ENCODE results near the gene CDHR1.

Gene CDHR1

GRCh38 chr10:84234479-84234878, 40.1 kb downstream of the CDHR1 start:
- DNase-seq = no peak

DNA sequence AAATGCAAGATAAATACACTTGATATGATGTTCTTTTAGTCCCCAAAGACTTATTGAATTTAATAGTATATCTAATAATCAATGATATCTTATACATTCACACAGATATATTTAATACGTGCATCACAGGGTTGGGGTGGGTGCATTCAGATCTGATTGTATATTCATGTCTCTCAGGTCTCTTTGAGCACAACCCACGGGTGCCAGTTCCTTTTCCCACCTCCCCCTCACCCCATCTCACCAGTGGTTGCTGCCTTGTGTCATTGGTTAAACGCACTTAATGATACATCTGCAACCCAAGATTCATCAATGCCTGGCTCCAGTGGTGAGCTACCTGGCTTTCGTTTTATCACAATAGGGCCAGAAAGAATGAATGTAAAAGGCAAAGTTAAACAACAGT, 40.8 kb downstream of the CDHR1 start:
- DNase-seq = no peak

- no peak for DNase-seq
These were observed 42.5 kb downstream of the CDHR1 start for GRCh38 chr10:84236807-84237198.

DNA sequence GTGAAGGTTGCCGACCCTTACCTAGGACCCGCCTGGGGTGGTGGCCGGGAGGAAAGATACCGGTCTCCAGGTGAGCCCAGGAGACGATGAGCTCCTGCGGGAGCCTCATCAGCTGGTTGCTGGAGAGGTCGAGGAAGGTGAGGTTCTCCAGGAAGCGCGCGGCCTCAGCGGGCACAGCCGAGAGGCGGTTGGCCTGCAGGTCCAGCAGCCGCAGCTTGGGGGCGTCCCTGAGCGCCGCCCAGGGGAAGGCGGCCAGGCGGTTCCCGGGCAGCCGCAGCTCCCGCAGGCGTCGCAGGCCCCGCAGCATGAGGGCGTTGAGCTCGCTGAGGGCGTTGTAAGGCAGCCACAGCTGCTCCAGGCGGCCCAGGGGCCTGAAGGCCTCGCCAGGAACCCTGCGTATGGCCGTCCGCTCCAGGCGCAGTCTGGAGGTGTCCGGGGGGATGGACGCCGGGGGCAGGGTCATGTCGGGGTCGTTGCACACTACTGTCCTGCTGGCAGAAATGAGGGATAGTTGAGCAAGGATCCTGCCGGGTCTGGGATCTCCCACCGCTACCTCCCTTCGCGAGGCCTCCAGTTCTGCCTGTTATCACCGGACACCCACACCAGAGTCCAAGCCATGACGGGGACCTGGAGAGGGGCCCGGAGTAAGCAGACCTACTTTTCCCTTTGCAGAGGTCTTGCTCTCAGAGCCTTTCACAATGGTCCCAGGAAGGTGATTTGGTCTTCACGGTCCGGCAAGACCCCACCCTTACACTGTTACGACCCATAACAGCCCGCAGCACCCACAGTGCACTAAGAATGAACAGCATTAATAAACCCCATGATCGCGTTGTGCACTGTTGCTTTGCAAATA, 43.1 kb downstream of the CDHR1 start:
- no peak for DNase-seq

DNA sequence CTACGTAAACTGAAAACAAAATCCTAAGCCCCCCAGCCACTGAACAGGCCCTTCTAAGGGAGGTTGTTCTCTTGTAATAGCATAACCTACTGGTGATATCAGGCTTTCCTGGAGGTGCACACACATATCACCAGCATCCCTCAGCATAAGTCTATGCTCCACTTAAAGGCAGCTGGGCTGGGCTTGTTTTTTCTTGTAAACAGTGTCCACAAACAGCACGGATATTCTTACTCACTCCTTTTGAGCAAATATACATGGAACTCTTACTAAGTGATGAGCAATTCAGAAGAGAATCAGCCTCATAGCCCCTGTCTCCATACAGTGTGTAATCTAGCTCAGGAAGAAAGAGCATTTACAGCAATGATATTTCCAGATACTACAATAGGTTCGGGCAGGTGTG, 44.6 kb downstream of the CDHR1 start:
- no peak for DNase-seq

- DNase-seq = no peak
These were observed 47.0 kb downstream of the CDHR1 start, which contains the start of gene LRIT1 for GRCh38 chr10:84241185-84241790. Gene LRIT1 (minus strand): TSS chr10:84241546. CDS start chr10:84241439, 107 bp downstream.

DNA sequence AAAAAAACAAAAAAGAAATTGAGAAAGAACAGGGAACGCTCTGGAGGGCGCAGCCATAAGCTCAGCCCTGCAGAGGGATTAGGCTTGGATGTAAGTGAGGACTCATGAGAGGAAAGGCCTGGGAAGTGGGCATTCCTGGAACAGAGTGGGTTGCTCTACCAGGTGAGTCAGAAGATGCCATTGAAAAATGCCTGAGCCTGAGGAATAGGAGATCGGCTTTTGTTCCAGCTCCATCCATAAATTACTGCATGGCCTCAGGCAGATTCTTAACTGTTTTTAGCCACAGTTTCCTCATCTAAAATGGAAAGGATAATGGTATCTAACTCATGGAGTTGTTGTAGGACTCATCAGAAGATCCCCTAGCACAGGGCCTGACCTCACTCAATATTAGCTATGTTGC, 49.4 kb downstream of the CDHR1 start:
- DNase-seq = no peak

GRCh38 chr10:84244651-84245270, 50.4 kb downstream of the CDHR1 start, which contains the start of gene RGR:
Gene RGR (plus strand): TSS chr10:84245053. CDS start chr10:84245091, 38 bp downstream.
- no peak for DNase-seq

GRCh38 chr10:84247496-84247895, 53.2 kb downstream of the CDHR1 start:
- DNase-seq = no peak

DNA sequence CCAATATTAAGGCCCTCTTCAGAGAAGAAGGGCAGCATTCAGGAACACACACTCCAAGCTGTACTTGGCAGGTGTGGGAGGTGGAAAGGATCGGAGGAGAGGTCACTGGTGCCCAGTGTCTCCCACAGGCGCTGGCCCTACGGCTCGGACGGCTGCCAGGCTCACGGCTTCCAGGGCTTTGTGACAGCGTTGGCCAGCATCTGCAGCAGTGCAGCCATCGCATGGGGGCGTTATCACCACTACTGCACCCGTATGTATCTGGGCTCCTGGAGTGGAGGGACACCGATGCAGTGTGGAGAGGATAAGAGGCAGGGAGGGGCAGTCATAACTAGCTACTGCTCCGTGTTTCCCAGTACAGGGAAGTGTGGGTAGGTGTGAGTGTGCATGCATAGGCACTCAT, 54.5 kb downstream of the CDHR1 start:
- no peak for DNase-seq

DNA sequence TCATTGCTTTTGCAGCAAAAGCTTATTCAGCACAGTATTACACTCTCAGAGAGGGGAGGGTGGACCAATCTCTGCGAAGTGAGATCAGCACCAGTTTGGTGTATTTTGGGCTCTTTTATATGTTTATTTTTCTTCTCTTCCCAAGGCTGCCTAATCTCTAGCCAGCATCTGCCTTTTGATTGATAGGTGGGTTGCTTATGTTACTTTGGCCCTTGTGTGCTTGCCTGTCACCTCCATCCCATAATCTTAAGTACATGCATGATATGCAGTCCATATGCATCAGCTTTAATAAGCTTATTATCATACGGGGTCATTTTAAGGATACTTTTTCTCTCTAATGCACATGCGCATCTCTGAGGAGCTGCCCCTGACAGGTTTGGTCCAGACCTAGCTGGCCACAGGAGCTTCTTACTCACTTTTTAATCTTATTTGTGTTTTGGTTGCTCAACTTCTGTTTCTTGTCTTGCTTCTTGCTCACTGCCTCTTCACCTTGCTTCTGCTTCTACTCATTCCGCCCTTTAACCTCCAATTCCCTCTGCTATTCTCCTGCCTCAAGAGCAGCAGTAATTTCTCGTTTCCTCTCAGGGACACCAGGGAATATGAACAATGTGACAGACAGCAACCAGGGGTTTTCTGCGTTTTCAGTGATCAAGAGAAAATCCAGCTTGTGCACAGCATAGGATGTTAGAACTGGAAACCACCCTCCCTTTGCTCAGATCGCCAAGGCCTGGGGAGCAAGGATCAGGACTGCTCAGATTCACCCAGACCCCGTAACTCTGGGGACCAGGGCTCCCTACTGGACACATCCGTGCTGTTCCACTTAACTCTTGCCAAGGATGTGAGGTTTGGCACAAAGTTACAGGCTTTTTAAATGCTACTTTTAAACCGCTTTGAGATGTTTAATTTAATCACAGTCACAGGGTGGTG, 60.5 kb downstream of the CDHR1 start:
- DNase-seq = no peak

GRCh38 chr10:84256510-84257342, 62.4 kb downstream of the CDHR1 start:
- no peak for DNase-seq

DNA sequence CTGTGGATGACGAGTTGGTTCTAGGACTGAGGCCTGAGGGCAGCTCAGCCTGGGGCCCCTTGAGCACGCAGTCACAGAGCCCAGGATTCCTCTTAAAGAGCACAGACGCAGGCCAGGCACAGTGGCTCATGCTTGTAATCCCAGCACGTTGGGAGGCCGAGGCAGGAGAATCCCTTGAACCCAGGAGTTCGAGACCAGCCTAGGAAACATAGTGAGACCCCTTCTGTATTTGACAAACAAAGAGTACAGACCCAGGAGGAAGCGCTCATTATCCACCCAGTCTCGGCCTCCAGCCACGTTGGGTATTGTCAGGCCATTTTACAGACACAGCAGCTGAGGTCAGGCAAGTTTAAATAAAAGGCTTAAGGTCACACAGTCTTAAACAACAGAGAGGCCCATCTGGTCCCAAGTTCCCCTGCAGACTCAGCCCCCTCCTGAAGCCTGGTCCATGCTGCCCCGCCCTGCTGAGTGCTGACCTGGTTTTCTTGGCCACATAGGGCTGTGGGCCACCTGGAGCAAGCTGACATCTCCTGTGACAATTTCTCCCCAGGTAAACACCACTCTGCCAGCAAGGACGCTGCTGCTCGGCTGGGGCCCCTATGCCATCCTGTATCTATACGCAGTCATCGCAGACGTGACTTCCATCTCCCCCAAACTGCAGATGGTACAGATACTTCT, 63.1 kb downstream of the CDHR1 start:
- DNase-seq = no peak

- no peak for DNase-seq
These were observed 63.8 kb downstream of the CDHR1 start for GRCh38 chr10:84258034-84258695.

GRCh38 chr10:84261236-84261915, 67.0 kb downstream of the CDHR1 start:
- DNase-seq = no peak

GRCh38 chr10:84262190-84262956, 68.0 kb downstream of the CDHR1 start:
- no peak for DNase-seq

- DNase-seq = no peak
These were observed 69.4 kb downstream of the CDHR1 start for GRCh38 chr10:84263716-84264115.

GRCh38 chr10:84264611-84265141, 70.3 kb downstream of the CDHR1 start:
- DNase-seq = peak; percentile 51

GRCh38 chr10:84265418-84265817, 71.1 kb downstream of the CDHR1 start:
- no peak for DNase-seq
